HG03457 (cell line): ENCODE data around the gene COL4A1.

ENCODE experiments used
- ATAC-seq: cut with Tn5 transposase; IDR thresholded peaks from one replicate; pipeline ENCODE4 v1.9.1; 2021; ENCODE audit warnings: moderate number of reproducible peaks; ENCODE audit not compliant: unreplicated experiment

Gene COL4A1

DNA sequence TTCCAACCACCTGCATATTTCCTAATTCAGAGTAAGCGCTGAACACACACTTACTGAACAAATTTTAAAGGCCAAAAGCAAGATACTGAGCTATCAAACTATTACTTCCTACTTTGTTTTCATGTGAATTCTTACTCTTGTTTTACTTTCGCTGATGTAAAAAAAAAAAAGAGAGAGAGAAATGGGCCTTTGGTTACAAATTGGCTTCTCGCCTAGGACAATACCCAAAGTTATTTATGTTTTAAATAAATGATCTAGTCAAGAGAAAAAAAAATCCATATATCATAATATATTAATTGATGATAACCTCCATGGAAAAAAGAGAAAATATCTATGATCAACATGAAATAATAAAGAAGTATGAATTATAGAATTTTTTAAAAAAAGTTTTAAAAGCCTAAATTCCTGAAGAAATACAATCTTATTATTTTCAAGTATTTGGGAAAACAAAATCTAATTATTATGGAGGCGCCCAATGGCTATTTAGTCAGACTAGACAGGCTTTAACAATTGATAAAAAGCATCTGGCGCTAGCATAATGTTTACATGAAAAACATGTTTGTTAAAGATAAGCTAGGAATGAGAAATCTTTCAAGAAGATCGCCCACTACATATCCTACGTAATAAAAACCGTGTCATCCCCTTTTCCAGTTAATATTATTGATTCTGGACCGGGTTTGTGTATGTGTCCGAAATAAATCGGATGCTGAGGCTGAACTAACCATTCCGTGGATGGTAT lies 9.0 kb downstream of the COL4A1 start:
- no peak for ATAC-seq

GRCh38 chr13:110297011-110297410 lies 9.9 kb downstream of the COL4A1 start:
- ATAC-seq: no peak

- ATAC-seq: no peak
Measured at GRCh38 chr13:110294622-110295021, 12.3 kb downstream of the COL4A1 start.

DNA sequence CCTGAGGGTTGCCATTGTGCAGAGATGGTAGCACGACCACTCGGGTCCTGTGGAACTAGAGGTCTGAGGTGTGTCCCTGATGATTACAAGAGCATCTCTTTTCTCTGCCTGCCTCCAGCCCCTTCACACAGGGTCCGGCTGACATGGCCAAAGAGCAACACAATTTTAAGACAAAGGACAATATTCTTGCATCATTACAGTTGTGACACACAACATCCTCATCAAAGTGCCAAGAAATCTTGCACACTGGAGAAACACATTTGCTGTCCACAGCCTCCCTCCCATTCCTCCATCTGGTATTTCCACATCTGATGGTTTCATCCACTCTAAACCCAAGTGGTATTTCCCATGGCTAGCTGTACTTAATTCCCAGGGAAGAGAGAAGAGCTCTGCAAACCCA lies 12.8 kb downstream of the COL4A1 start:
- ATAC-seq: no peak

- ATAC-seq: no peak
Measured at GRCh38 chr13:110293649-110294048, 13.3 kb downstream of the COL4A1 start.

GRCh38 chr13:110293037-110293436 lies 13.9 kb downstream of the COL4A1 start:
- ATAC-seq: no peak

- ATAC-seq: no peak
Measured at GRCh38 chr13:110291286-110291685, 15.7 kb downstream of the COL4A1 start.

DNA sequence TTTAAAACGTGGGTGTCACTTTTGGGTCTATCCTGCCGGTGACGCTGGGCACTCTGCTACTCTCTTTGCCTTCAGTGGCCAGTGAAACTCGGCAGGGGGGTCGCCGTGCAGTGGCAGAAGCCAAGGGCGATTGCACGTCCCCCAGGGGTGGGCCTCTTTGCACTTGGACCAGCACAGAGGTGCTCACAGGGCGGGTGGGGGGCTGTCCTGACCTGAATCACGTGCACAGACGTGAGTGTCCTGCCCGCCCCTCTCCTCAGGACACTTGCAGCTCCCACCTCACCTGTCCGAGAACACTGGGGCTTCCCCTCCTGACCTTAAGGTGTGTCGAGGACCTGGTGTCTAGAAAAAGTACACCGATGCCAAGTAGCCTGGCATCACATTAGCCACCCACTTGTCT lies 16.1 kb downstream of the COL4A1 start:
- ATAC-seq: no peak

DNA sequence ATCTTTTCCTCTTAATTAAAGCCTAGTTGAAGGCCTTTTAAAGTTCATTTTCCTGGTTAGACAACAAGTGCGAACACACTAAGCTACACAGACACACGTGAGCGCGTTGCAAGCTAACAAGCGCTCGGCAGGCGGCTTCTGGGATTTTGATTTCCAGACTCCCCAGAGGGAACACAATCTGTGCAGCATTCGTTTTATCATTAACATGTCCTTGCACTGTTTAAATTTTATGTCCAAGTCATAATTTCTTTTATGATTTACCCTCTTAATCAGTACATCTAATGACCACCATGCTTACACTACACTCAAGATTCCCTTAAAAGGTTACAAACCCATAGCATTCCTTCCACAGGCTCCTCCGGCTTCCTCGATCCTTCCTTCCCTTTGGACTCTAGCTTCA lies 16.8 kb downstream of the COL4A1 start:
- no peak for ATAC-seq

DNA sequence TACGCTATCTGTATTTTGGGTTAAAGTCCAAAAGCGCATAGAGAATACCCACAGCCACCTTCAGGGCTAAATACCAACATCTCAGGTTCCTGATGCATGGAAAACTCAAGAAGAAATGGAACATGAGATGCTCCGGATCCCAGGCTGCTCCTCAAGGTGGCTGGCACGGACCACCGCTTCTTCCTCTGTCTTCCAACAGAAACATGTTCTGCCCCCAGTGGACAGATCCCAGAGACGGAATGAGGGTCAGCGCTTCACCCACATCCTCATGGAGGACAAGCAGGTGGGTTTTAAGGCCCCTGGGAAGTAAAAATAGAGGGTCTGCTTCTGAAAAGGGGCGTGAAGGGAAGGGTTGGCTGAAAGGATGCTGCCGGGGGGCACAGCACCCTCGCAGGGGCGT lies 17.3 kb downstream of the COL4A1 start:
- no peak for ATAC-seq

DNA sequence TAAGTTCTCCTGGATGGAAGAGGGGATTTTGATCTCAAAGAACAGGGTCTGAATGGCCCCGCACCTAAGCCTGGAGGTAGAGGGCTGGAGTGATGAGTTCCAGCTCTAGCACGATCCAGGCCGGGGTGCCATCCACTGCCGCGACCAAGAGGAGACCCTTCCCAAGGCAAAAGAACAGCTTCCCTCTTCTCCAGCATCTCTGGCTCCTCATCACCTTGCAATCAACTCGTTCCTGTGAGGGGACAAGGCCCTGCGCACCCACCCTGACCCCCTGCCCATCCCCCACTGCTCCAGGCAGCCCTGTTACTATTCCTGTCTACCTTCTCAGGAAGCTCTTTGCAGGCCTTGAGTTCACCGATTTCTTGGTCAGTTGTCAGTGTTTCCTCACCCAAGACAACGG lies 17.8 kb downstream of the COL4A1 start:
- ATAC-seq: no peak

GRCh38 chr13:110286833-110287819 lies 19.8 kb downstream of the COL4A1 start:
- no peak for ATAC-seq

DNA sequence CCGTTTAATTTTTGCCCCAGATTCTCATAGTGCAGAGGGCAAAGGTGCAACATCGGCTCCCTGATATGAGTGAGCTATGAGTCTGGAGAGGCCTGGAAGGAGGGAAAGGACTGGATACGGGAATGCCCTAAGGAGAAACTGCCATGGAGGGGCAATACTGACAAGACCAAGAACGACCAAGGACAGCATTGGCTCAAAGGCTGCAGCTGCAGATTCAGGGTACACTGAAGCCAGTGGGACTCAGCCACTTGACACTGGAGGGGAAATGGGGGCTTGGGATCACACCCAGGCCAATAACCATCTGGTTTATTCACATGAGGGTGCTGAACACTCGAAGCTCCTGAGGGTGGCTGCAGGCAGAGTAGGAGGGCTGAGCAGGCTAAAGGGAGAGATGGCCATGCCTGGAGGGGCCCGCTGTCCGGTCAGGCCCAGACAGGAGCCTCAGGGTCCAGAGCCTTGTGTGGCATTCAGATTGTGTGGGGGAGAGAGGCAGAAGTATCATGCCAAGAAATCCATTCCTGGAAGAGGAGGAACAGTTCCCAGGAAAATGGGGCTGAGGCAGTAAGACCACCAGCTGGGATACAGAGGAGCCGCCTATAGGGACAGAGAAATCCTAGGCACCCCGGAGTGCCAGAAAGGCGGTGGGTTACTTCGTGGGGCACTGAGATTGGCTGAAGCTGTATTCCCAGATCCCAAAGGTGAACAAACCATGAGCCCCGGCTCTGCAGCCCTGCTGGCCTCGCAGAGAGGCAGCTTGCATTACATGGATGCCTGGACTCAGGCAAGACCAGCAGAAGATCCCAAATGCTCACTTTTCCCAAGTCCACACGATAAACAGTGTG lies 20.7 kb downstream of the COL4A1 start:
- ATAC-seq: no peak

DNA sequence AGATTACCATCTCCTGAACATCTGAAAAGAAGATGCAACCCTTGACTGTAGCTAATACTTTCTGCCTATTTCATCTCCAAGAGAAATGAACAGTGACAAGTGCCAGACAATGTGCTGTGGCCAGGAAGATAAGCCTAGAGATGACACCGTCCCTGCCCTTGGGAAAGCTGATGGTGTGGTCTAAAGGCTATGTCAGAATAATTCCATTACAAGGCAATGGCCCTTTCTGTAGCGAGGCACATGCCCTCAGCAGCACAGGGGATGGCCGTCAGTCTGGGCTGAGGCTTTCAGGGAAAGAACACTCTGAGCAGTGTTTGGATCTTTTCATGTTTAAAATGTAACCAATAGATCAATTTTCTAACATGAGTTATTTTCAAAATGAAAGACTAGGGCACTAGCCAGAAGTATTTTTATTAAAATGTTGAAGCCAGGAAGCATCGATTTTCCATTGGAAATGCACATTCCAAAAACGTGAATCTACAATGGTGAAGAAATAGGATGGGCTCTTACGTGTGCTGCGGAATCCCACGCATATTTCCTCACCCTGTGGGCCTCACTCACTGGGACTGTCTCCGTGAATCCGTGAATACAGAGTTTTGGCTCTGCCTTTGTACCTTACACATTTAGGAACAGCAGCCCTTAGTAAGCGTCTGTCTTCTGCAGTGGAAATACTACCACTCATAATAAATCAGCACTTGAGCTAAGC lies 22.0 kb downstream of the COL4A1 start:
- no peak for ATAC-seq

DNA sequence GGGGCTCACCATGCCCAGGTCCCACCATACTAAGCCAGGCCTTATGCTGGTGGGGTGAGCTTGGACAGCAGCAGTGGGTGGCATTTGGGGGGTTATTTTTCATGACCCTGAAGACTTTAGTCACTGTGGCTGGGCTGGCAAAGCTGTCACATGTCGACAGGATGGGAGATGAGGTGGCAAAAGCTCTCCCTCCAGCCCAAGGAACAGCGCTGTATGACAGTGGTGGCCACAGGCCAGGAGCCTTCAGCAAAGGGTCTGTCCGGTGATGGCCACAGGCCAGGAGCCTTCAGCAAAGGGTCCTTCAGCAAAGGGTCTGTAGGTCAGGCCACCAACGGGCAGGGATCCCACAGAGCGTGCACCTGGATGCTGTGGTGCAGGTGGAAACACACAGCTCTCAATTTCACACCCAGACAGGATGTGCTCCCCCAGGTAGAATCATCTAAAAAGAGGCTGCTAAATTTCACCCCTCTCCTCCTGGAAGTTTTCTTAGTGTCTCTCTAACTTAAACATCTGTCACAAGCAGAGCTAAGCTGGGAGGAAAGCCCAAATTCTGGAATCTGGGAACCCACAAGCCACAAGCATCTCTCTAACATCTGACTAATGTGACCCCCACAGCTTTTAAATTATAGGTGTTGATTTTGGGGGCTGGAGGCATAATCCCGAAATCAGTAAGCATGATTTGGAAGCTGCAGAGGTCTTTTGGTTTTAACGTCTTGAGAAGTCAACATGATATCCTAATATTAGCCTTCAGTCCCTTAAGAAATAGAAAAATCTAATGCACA lies 23.0 kb downstream of the COL4A1 start:
- ATAC-seq: no peak

GRCh38 chr13:110282316-110282841 lies 24.6 kb downstream of the COL4A1 start:
- no peak for ATAC-seq

DNA sequence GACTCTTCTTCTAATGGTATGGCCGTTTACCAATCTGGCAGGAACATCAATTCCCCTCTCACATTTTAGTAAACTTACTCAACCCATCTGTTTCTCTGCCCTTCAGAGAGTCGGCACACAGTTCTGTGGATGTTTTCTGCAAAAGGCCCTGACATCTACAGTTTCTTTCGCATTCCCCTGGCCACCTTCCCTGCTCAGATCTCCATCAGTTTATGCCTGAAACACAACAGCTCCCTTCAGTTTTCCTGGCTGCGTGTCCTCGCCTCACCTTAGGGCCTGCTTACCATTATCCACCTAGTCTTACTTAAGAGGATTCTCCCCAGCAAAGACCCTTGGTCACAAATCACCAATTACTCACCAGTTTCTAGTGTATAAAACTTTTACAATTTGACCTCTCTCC lies 25.2 kb downstream of the COL4A1 start:
- ATAC-seq: no peak

GRCh38 chr13:110280985-110281688 lies 25.8 kb downstream of the COL4A1 start:
- ATAC-seq: no peak
